ENCODE measurements around the gene GCLC.

GRCh38 chr6:53501432-53501831, 43.5 kb downstream of the GCLC start:
- TF ChIP-seq, protein P1, sequence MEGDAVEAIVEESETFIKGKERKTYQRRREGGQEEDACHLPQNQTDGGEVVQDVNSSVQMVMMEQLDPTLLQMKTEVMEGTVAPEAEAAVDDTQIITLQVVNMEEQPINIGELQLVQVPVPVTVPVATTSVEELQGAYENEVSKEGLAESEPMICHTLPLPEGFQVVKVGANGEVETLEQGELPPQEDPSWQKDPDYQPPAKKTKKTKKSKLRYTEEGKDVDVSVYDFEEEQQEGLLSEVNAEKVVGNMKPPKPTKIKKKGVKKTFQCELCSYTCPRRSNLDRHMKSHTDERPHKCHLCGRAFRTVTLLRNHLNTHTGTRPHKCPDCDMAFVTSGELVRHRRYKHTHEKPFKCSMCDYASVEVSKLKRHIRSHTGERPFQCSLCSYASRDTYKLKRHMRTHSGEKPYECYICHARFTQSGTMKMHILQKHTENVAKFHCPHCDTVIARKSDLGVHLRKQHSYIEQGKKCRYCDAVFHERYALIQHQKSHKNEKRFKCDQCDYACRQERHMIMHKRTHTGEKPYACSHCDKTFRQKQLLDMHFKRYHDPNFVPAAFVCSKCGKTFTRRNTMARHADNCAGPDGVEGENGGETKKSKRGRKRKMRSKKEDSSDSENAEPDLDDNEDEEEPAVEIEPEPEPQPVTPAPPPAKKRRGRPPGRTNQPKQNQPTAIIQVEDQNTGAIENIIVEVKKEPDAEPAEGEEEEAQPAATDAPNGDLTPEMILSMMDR (IDR thresholded peaks at IDR 0.05): no peak
- no peak for TF ChIP-seq REST (IDR thresholded peaks at IDR 0.05; ENCODE audit: insufficient read depth in 1 of 2, low read depth in 2 of 2, low read length in 1 of 2)
- TF ChIP-seq POLR2AphosphoS5 (IDR thresholded peaks at IDR 0.05; ENCODE audit: low read depth, low read length): no peak

Data from Panc1 (cell line).